ENCODE measurements around the gene PFDN5.

PFDN5 gene

DNA sequence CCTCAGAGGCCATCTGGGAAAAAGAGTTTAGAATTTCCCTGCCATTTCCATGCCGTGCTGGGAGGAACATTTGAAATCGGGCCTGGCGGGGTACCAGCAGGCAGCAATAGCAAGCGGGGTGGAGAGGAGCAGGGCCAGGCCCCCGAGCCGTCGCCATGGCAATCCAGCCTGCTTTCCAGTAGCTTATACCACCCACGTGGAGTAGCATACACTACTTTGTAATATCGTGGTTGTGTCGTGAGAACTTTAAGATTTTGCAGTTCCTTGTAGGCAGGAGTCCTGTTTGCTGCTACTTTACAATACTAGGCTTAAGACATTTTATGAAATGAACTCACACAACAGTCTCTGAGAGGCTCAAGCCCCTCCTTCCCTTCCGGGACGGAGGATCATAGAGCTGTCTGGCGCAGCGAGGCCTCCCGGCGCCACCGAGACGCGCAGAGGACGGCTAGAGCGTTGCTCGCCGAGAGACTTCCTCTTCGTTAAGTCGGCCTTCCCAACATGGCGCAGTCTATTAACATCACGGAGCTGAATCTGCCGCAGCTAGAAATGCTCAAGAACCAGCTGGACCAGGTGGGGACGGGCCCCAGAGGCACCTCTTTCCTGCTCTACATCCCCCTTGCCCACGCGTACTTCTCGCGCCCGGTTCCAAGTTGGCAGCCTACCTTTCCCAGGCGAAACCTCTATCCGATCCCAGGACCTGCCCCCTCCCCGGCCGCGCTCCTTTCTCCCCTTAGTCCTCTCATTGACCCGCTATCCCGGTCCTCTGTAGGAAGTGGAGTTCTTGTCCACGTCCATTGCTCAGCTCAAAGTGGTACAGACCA lies at the start of gene PFDN5:
Gene PFDN5 (plus strand): TSS at position 473 of the 821 bp plus-strand sequence. CDS start 26 bp downstream, at position 499.
- TF ChIP-seq EZH2 (IDR thresholded peaks at IDR 0.05) (no peak), POLR2AphosphoS5 (IDR thresholded peaks at IDR 0.05; ENCODE audit: borderline replicate concordance, low read depth, low read length) (peak; percentile 89)
- Histone ChIP-seq H3K9me3 (ENCODE audit: low read depth, low read length) (no peaks in the 10 kb centered on the region), H3K9ac (ENCODE audit: insufficient read length) (peak within 1 kb of the TSS; percentile 76), H3K36me3 (ENCODE audit: insufficient read depth, low read length) (peaks cover 57% of the 10 kb centered on the region), H3K4me3 (peak within 1 kb of the TSS; percentile 75), H3K27ac (peak within 1 kb of the TSS; percentile 86)
- DNase-seq (ENCODE audit: low read depth, low spot score), result peak; percentile 55

DNA sequence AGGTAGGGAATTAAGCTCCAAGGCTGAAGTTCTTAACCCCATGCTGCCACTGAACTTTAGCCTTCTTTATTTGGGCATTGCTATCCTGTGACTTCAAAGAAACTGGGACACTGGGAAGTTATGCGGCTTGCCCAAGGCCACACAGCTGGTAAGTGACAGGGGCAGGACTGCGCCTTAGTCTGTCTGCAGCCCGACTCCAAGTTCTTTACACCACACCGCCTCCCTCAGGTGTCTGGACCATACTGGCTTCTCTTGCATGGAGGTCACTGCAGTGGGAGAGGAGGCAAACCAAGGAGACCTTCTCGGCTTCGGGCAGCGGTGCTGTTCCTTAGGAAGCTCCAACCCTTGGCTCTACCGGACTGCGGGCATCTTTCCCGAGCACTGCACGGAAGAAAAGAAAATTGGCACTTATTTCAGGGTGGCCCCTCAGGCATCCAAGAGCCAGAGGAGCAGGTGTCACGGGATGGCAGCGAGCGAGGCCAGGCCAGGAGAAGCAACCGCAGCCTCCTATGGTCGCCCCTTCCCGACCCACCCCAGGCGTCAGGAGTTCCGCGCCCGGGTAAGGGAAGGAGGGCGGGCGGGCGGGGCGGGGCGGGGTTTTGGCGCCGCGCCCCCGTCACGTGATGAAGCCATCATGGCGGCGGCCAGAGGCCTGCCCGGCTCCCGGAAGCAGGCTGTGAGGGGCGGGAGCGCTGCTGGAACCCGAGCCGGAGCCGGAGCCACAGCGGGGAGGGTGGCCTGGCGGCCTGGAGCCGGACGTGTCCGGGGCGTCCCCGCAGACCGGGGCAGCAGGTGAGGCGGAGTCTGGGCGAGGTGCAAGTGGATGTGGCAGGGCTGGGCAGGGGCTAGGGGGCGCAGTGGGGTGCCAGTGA lies 43.6 kb upstream of the PFDN5 start:
- H3K9me3 ChIP-seq (ENCODE audit: low read depth, low read length), result no peaks in the 10 kb centered on the region
- DNase-seq (ENCODE audit: low read depth, low spot score), result no peak
- peak overlapping the region; percentile 97 for H3K4me3 ChIP-seq
- TF ChIP-seq FOXP2 (optimal IDR thresholded peaks at IDR 0.05; ENCODE audit: control extremely low read depth, extremely low read length, insufficient read depth), result peak; percentile 55
- TF ChIP-seq EZH2 (IDR thresholded peaks at IDR 0.05), result no peak
- peak; percentile 75 for TF ChIP-seq POLR2AphosphoS5 (IDR thresholded peaks at IDR 0.05; ENCODE audit: borderline replicate concordance, low read depth, low read length)
- H3K9ac ChIP-seq (ENCODE audit: insufficient read length), result peak overlapping the region; percentile 87
- H3K27ac ChIP-seq, result no peak overlapping the region
- H3K36me3 ChIP-seq (ENCODE audit: insufficient read depth, low read length), result peaks cover 5% of the 10 kb centered on the region; the same call in 1 of the 2 replicates

DNA sequence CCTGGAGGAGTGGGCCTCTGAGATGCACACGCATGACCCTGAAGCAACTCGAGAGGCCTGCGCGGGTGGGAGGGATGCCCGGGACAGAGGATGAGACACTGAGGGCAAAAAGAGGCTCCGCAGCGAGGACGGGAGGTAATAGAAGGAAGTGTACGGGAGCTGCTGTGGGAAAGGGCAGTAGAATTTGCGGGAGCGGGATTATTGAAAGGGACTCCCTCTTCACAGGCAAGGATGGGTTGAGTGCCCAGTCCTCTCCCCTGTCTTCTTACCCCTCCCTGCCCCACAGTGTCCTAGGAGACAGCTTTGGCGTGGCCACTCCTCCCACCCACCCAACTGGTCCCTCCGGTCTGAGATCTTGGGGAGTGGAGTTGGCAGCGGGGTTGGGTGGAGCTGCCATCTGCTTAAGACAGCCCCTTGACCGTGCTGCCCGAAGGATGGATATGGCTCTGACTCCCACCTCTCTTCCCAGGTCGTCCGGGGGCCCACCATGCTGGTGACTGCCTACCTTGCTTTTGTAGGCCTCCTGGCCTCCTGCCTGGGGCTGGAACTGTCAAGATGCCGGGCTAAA lies 42.9 kb upstream of the PFDN5 start:
- no peaks in the 10 kb centered on the region for H3K9me3 ChIP-seq (ENCODE audit: low read depth, low read length)
- no peak overlapping the region for H3K27ac ChIP-seq
- H3K9ac ChIP-seq (ENCODE audit: insufficient read length), result peak overlapping the region; percentile 87
- peak overlapping the region; percentile 97 for H3K4me3 ChIP-seq
- TF ChIP-seq EZH2 (IDR thresholded peaks at IDR 0.05) (no peak), POLR2AphosphoS5 (IDR thresholded peaks at IDR 0.05; ENCODE audit: borderline replicate concordance, low read depth, low read length) (no peak), FOXP2 (optimal IDR thresholded peaks at IDR 0.05; ENCODE audit: control extremely low read depth, extremely low read length, insufficient read depth) (no peak)
- H3K36me3 ChIP-seq (ENCODE audit: insufficient read depth, low read length), result peaks cover 5% of the 10 kb centered on the region; the same call in 1 of the 2 replicates
- no peak for DNase-seq (ENCODE audit: low read depth, low spot score)

DNA sequence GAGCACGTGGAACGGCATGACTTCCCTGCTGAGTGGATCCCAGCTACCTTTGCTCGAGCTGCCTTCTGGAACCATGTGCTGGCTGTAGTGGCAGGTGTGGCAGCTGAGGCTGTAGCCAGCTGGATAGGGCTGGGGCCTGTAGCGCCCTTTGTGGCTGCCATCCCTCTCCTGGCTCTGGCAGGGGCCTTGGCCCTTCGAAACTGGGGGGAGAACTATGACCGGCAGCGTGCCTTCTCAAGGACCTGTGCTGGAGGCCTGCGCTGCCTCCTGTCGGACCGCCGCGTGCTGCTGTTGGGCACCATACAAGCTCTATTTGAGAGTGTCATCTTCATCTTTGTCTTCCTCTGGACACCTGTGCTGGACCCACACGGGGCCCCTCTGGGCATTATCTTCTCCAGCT lies 42.0 kb upstream of the PFDN5 start:
- H3K9ac ChIP-seq (ENCODE audit: insufficient read length), result no peak overlapping the region
- no peaks in the 10 kb centered on the region for H3K9me3 ChIP-seq (ENCODE audit: low read depth, low read length)
- H3K4me3 ChIP-seq, result peak overlapping the region; percentile 97; the same call in 1 of the 2 replicates
- no peak overlapping the region for H3K27ac ChIP-seq
- TF ChIP-seq FOXP2 (optimal IDR thresholded peaks at IDR 0.05; ENCODE audit: control extremely low read depth, extremely low read length, insufficient read depth) (no peak), POLR2AphosphoS5 (IDR thresholded peaks at IDR 0.05; ENCODE audit: borderline replicate concordance, low read depth, low read length) (no peak), EZH2 (IDR thresholded peaks at IDR 0.05) (no peak)
- H3K36me3 ChIP-seq (ENCODE audit: insufficient read depth, low read length), result peaks cover 5% of the 10 kb centered on the region; the same call in 1 of the 2 replicates
- no peak for DNase-seq (ENCODE audit: low read depth, low spot score)

DNA sequence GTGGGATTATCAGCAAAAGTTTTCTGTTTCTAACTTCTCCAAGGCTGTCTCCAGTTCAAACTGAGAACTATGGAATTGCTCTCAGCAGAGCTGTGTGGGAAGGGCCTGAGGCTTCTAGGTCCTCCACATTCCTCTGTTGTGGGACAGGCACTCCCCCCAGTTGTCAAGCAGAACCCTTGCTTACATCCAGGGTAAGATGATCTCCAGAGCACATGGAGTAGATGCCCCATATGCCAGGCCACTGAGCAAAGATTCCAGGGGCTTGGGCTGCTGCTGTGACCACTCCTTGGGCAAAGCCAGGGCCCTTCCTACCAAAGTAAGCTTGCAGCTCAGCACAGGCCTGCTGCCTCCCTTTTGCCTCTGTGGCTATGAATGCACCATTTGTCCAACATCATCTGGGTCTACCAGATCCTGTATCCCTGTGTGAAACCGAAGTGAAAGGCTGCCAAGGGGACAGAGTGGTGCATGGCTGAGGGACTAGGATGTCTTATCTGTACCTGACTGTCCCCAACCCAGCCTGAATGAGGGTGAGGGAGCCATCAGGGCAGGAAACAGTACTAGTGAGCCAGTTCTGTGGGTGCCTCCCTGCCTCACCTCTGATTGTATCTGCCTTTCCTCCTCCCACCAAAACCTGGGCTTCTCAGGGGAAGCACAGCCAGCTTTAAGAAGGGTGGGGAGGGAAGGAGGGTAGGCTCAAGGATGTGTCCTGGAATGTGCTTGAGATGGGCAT lies 40.4 kb upstream of the PFDN5 start:
- Histone ChIP-seq H3K4me3 (no peak overlapping the region), H3K9ac (ENCODE audit: insufficient read length) (no peak overlapping the region), H3K27ac (no peak overlapping the region), H3K36me3 (ENCODE audit: insufficient read depth, low read length) (peaks cover 5% of the 10 kb centered on the region; the same call in 1 of the 2 replicates), H3K9me3 (ENCODE audit: low read depth, low read length) (no peaks in the 10 kb centered on the region)
- no peak for DNase-seq (ENCODE audit: low read depth, low spot score)
- TF ChIP-seq EZH2 (IDR thresholded peaks at IDR 0.05) (no peak), POLR2AphosphoS5 (IDR thresholded peaks at IDR 0.05; ENCODE audit: borderline replicate concordance, low read depth, low read length) (no peak), FOXP2 (optimal IDR thresholded peaks at IDR 0.05; ENCODE audit: control extremely low read depth, extremely low read length, insufficient read depth) (no peak)

DNA sequence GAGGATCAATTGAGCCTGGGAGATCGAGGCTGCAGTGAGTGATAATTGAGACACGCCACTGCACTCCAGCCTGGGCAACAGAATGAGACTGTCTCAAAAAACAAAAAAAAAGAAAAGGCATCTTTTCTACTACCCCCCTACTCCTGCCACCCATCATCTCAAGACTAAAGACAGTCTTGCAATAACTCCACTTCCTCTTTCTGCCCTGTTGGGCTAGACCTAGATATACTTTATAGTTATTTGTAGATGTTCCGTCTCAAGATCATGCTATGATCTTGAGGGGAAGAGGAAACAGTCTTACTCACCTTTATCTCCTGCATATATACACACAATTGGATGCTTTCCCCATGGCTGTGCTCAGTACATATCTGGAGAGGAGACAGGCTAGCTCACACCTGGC lies 39.3 kb upstream of the PFDN5 start:
- no peak for DNase-seq (ENCODE audit: low read depth, low spot score)
- H3K4me3 ChIP-seq, result no peak overlapping the region
- H3K36me3 ChIP-seq (ENCODE audit: insufficient read depth, low read length), result peaks cover 5% of the 10 kb centered on the region; the same call in 1 of the 2 replicates
- no peak overlapping the region for H3K9ac ChIP-seq (ENCODE audit: insufficient read length)
- TF ChIP-seq FOXP2 (optimal IDR thresholded peaks at IDR 0.05; ENCODE audit: control extremely low read depth, extremely low read length, insufficient read depth) (no peak), EZH2 (IDR thresholded peaks at IDR 0.05) (no peak), POLR2AphosphoS5 (IDR thresholded peaks at IDR 0.05; ENCODE audit: borderline replicate concordance, low read depth, low read length) (no peak)
- H3K27ac ChIP-seq, result no peak overlapping the region
- H3K9me3 ChIP-seq (ENCODE audit: low read depth, low read length), result no peaks in the 10 kb centered on the region

DNA sequence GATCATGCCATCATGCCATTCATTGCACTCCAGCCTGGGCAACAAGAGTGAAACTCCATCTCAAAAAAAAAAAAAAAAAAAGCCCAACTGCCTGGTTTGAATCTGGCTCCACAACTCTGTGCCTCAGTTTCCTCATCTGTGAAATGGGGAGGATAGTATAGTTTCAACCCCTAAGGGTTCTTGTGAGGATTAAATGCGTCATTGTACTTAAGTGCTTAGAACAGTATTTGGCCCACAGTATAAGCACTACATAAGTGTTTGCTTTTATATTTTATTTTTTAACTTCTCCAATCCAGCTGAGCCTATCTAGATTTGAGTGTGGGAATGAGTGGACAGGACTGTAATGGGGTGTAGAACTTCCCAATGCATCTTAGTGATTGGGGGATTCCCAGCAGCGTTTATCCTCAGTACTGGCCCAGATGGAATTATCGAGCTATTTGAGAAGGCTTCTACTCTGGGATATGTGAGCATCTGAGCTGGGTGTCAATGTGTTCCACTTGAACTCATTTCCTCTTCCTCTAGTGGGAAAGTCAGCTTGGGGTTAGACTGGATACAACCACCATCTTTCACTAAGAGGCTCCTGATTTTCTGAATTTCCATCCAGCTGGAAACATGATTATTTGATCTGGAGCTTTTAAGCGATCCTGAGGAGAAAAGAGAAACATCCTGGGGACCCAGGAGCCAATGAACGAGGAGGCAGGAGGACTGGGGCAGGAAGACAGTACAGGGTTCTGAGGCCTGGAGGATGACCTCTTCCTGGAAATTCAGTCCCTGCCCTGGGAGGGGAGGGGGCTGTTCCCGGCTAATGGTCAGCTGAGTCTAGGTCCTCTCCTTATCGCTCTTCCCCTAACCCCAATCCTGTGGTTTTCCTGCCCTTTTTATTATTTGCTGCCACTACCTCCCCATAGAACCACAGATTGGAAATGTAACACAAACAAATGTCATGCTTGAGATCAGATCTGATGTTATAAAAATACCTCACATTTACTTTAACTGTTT lies 36.5 kb upstream of the PFDN5 start:
- Histone ChIP-seq H3K27ac (no peak overlapping the region), H3K9ac (ENCODE audit: insufficient read length) (no peak overlapping the region)

More for the DNA sequence above, 36.5 kb upstream of the PFDN5 start:
- Histone ChIP-seq H3K4me3 (no peak overlapping the region), H3K36me3 (ENCODE audit: insufficient read depth, low read length) (no peaks in the 10 kb centered on the region), H3K9me3 (ENCODE audit: low read depth, low read length) (no peaks in the 10 kb centered on the region)
- no peak for DNase-seq (ENCODE audit: low read depth, low spot score)
- no peak for TF ChIP-seq EZH2 (IDR thresholded peaks at IDR 0.05)
- no peak for TF ChIP-seq FOXP2 (optimal IDR thresholded peaks at IDR 0.05; ENCODE audit: control extremely low read depth, extremely low read length, insufficient read depth)
